G401 (cell line): ENCODE results near the gene XDH. TPM values are rescaled to one million over a fixed set of nuclear protein-coding genes. Genes with fewer than 3 reads are reported as not detected.

Experiments
- DNase-seq: peaks from one replicate; pipeline ENCODE4 v3.0.0-alpha.2; 2015; ENCODE audit warnings: low spot score
- in situ Hi-C: cut with HindIII; loops from 2 replicates; pipeline ENCODE4 v1.10.0; 2016; ENCODE audit warnings: low sequenced_read_pairs, mixed read lengths
- total RNA-seq: library from RNA; depleted of rRNA; stranded (reverse); fragments of >200 nt; shearing (Covaris generic); gene quantifications from 2 replicates; pipeline ENCODE4 v1.2.3, GENCODE V29; 2014; rRNA removed

XDH gene
- total RNA-seq, 1 experiment from 2014 or later: not detected

DNA sequence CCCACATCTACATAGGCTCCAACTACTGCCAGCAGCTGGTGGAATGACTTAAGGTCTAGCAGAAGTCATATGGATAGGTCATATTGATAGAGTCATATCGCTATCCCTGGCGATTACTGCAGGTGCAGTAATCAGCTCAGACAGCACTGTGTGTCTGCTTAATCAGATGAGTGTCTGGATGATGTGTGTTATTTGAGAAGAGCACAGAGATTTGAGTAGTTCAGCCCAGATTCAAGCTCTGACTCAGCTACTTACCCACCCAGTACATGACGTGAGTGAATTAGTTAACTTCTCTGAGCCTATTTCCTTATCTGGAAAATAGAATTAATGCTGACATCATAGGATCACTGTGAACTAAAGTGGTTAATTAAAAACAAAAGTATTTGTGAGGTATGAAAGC lies 101.6 kb downstream of the XDH start:
- in situ Hi-C loops: no loop called here
- no peak for DNase-seq

DNA sequence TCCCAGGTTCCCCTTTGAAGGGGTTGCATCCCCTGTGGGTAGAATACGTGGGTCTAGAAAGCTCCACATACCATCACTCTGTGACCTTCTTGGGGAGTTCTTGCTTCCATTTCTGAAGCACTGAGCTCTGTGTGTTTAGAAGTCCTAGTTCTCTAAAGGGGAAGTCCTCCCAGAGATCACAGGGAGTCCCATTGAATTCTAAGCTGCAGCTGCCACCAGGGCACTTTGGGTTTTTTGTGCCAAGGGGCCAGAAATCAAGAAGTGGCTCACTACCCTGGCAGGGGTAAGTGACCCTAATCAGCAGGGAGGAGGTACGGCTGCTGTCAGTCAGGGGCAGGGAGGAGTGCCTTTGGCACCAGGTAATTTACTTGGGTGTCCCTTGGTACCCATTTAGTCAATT lies 109.7 kb downstream of the XDH start:
- no peak for DNase-seq
- in situ Hi-C loops: no loop called here

- in situ Hi-C loops: no loop called here
- DNase-seq: no peak
Measured at GRCh38 chr2:31302940-31303563, 111.5 kb downstream of the XDH start.

GRCh38 chr2:31300309-31300708 lies 114.2 kb downstream of the XDH start:
- no peak for DNase-seq
- in situ Hi-C loops: no loop called here

DNA sequence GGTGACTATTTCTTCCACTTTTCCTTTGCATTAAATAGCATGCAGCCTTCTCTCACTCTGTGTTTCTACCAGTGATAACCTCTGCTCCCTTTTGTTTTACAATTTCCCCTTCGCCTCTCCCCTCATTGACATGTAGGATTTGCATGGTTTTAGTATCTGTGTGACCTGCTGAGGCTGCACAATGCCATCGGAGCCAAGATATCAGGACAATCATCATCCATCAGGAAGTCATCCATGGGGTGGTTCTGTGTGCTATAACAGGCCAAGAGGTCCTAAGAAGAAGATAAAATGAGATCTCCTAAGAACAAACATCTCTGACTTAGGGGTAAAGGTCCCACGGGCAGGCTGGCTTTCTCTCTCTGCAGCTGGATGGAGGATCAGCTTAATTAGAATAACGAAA lies 115.0 kb downstream of the XDH start:
- in situ Hi-C loops: no loop called here
- no peak for DNase-seq

DNA sequence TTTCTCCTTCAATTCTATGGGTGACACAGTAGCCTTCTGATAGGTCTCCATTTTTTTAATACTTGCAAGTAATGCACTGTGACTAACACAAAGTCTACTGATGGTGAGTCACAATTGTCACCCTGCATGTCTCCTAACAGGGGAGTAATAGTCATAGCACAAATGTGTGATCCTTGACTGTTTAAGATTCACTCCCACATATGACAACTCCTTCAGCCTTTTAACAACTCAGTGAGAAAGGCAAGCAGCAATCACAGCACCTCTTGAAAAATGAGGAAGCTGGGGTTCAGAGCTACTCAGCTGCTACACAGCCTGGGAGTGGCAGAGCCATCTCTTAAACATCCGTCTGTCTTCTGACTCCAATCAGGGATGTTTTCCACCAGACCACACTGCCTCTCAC lies 116.8 kb downstream of the XDH start:
- in situ Hi-C loops: no loop called here

DNA sequence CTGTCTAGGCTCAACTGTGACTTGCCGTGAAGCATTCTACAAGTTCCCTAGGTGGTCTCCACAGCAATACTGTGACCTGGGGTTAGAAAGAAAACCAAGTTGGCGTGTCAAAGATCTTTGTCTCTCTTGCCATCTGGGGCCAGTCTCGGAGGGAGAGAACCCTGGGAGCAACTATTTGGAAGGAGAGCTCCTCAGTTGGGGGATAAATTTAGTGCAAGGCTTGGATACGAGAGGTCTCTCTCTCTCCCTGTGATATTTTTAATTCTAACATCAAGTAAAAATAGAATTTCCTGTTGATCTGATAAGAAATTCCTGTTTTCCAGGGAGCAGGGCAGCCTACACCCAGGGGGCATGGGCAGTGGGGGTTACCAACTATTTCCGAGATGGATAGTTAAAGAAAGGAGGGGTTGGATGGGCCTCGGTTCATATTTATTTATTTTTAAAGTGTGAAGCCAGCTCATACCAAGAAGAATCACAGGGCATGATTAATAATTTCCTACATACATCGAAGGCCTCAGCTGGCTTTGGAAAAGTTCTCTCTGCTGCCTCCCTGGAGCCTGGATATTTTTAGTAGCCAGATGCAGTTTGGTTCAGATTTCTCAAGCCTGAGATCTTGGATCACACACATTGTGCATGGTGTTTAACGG lies 117.8 kb downstream of the XDH start:
- in situ Hi-C loops: no loop called here
- no peak for DNase-seq

More for the DNA sequence above, 116.8 kb downstream of the XDH start:
- DNase-seq: no peak

DNA sequence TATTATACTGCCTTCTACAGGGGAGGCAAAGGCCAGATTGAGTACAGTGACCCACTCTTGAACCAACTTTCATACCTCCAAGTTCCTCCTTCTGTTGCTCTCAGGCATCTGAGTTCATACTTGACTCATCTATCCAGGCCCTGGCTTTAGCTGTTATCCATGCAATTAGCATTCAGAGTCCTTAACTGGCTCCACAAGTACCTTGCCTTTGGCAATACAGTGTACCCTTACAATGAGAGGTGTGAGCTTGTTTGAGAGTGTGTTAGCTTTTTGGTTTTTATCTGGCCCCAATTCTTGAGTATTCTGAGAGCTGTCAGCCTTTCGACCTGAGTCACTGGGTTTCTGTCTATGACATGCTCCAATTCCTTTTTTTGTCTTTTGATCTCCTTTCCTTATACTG lies 120.3 kb downstream of the XDH start:
- DNase-seq: no peak
- in situ Hi-C loops: no loop called here

DNA sequence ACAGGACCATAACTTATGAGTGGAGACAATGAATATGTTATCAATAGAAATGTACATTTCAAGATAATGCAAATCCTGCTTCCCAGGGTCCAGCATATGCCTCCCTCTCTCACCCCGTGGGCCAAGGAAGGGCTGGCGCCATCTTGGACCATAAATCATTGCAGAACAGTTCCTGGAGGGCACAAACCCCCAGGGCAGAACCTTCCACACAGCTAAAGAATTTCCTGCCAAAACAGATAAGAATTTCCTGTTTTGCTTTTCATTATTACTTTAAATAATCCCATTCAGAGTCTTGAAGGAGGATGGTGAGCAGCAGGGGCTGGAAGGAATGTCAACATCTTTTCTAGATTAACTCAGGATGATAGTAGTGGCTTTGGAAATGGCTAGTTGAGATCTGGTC lies 126.9 kb downstream of the XDH start:
- DNase-seq: no peak
- in situ Hi-C loops: no loop called here

DNA sequence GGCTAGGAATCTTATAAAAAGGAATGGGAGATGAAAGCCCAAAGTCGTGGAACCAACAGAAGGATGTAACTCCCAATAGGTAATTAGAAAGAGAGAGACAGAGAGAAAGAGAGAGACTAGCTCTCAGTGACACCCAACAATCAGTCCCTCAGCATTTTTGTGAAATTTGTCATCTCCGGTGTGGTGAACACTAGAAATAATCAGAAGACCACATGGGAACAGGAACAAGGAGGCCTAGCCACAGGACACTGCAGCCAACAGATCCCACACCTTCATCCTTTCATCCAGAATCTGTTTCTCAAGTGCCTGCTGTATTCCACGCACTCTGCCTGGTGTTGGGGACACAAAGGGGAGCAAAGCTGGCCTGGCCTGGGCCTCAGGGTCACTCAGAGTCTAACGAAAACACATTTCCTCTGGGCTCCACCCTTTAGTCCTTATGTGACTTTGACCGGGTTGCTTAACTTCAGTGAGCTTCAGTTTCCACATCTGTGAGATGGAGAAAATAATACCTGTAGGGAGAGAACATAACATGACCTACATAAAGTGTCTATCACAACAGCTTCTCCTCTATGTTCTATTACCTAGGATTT lies 127.5 kb downstream of the XDH start:
- no peak for DNase-seq
- in situ Hi-C loops: no loop called here

DNA sequence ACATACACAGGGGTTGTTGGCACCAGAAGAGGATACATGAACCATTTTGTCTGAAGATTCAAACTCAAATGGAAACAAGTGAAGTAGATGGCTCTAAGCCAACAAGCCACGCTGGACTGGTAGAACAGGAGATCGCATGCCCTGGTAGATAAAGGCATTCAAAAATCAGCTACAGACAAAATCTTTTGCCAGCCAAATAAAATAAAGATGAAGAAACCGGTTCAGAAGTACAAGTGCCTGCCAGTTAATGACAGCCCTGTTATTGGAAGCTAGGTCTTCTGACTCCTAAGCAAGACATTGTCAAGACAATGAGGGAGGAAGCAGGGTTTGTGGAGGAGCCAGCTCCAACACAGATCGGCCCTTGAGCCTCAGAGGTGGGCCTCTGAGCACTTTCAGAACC lies 128.3 kb downstream of the XDH start:
- in situ Hi-C loops: no loop called here
- DNase-seq: no peak

Other genes with a start within 250 kb of the XDH start
- gene CAPN14, start 197.2 kb downstream of the XDH start, total RNA-seq: not detected in 2 replicates
- gene EHD3, start 180.6 kb downstream of the XDH start, total RNA-seq: 3.5 and 4.9 TPM in 2 replicates
- gene SRD5A2, start 166.2 kb upstream of the XDH start, total RNA-seq: not detected in 2 replicates